OCI-LY7 (cell line): ENCODE data around the gene KCNQ1. TPM values are rescaled to one million over a fixed set of nuclear protein-coding genes. Genes with fewer than 3 reads are reported as not detected.

Experiments used
- BruUV-seq: library from RNA; stranded (reverse); fragments of 400-500 nt; replicated peaks from 2 replicates; lab custom pipeline; 2021; lab: Mats Ljungman, UMichigan
- CTCF ChIA-PET: fragments of 300-600 bp; sonication (Branson Sonifier 250); formaldehyde crosslinking; loops from one replicate; lab custom pipeline; 2022; ENCODE audit warnings: antibody characterized with exemption; ENCODE audit not compliant: unreplicated experiment; lab: Charles Lee
- POLR2A ChIA-PET: fragments of 300-600 bp; sonication (Branson Sonifier 250); formaldehyde crosslinking; loops from one replicate; lab custom pipeline; 2022; ENCODE audit warnings: antibody characterized with exemption; lab: Charles Lee
- DNase-seq: peaks from one replicate; pipeline ENCODE4 v3.0.0-alpha.2; 2015; ENCODE audit warnings: low spot score
- H2AFZ ChIP-seq: fragments of 200-600 bp; sonication (generic), shearing (Covaris generic); 2 replicates; pipeline ENCODE4 v1.6.1; 2014; ENCODE audit warnings: mild to moderate bottlenecking, antibody characterized with exemption, low read length, moderate library complexity
- H3K27ac ChIP-seq: fragments of 200-600 bp; sonication (generic); 2 replicates; pipeline ENCODE4 v1.5.1; 2014; ENCODE audit warnings: mixed run types, low read depth, mild to moderate bottlenecking, moderate library complexity, low read length, inconsistent platforms; ENCODE audit not compliant: poor library complexity, severe bottlenecking
- H3K36me3 ChIP-seq: fragments of 200-600 bp; sonication (generic); 2 replicates; pipeline ENCODE4 v1.6.1; 2014; ENCODE audit warnings: mild to moderate bottlenecking, antibody characterized with exemption, low read length, moderate library complexity, mixed read lengths; ENCODE audit not compliant: insufficient read depth
- H3K4me1 ChIP-seq: fragments of 200-600 bp; sonication (generic); 2 replicates; pipeline ENCODE4 v1.5.1; 2014; ENCODE audit warnings: mild to moderate bottlenecking, low read length; ENCODE audit not compliant: insufficient read depth, poor library complexity, severe bottlenecking
- H3K4me2 ChIP-seq: fragments of 200-600 bp; sonication (generic); 2 replicates; pipeline ENCODE4 v1.6.1; 2014; ENCODE audit warnings: mild to moderate bottlenecking, low read length
- H3K4me3 ChIP-seq: fragments of 200-600 bp; sonication (generic); 2 replicates; pipeline ENCODE4 v1.5.1; 2014; ENCODE audit warnings: mild to moderate bottlenecking, low read depth, low read length; ENCODE audit not compliant: poor library complexity, severe bottlenecking
- H3K79me2 ChIP-seq: fragments of 200-600 bp; sonication (generic); 2 replicates; pipeline ENCODE4 v1.6.1; 2016; ENCODE audit warnings: low read depth, mild to moderate bottlenecking, low read length, moderate library complexity, mixed read lengths; ENCODE audit not compliant: insufficient read depth
- H3K9me2 ChIP-seq: fragments of 200-600 bp; sonication (generic); 2 replicates; pipeline ENCODE4 v1.6.1; 2016; ENCODE audit warnings: mild to moderate bottlenecking, low read length, mixed read lengths; ENCODE audit not compliant: insufficient read depth
- H3K9me3 ChIP-seq: fragments of 200-600 bp; sonication (generic); 2 replicates; pipeline ENCODE4 v1.6.1; 2014; ENCODE audit warnings: mild to moderate bottlenecking, mixed run types, low read length, mixed read lengths
- H4K20me1 ChIP-seq: fragments of 200-600 bp; sonication (generic); 2 replicates; pipeline ENCODE4 v1.6.1; 2014; ENCODE audit warnings: mild to moderate bottlenecking, antibody characterized with exemption, low read length, moderate library complexity, mixed read lengths; ENCODE audit not compliant: insufficient read depth
- CTCF ChIP-seq: fragments of 200-600 bp; sonication (generic); conservative IDR thresholded peaks from 2 replicates; pipeline ENCODE4 v1.5.1; 2014; ENCODE audit warnings: mild to moderate bottlenecking, antibody characterized with exemption, low read length, moderate library complexity, mixed read lengths
- EZH2phosphoT487 ChIP-seq: fragments of 200-600 bp; sonication (generic); IDR thresholded peaks from 2 replicates; pipeline ENCODE4 v1.6.1; 2018; ENCODE audit warnings: low read depth, borderline replicate concordance, mild to moderate bottlenecking, mixed run types, antibody characterized with exemption, low read length, moderate library complexity, mixed read lengths
- intact Hi-C: fragments of 100-400 bp; cut with micrococcal nuclease; formaldehyde crosslinking; loops from one replicate; pipeline ENCODE4 v1.10.0; 2022; ENCODE audit not compliant: unreplicated experiment
- total RNA-seq, 2 experiments: library from RNA; depleted of rRNA in 1 of 2; stranded (reverse); fragments of >200 nt in 1 of 2; shearing (Covaris generic) in 1 of 2; gene quantifications; 2 replicates each; pipeline ENCODE4 v1.2.3, GENCODE V29; 2014 to 2022

KCNQ1 gene
- total RNA-seq, 2 experiments from 2014 or later = 0.22 to 1.3 TPM

- DNase-seq = no peak
- no peak overlapping the region for H3K27ac ChIP-seq
- H3K9me2 ChIP-seq = no peaks in the 10 kb centered on the region
- POLR2A ChIA-PET = no interaction called here
- H3K4me1 ChIP-seq = no peaks in the 10 kb centered on the region
- H3K36me3 ChIP-seq = no peaks in the 10 kb centered on the region
- H3K79me2 ChIP-seq = no peaks in the 10 kb centered on the region
- CTCF ChIA-PET = no interaction called here
- no peaks in the 10 kb centered on the region for H4K20me1 ChIP-seq
- no peaks in the 10 kb centered on the region for H3K9me3 ChIP-seq
- TF ChIP-seq CTCF = no peak
- TF ChIP-seq EZH2phosphoT487 = no peak
- H2AFZ ChIP-seq = no peak overlapping the region
- H3K4me2 ChIP-seq = no peak overlapping the region
- H3K4me3 ChIP-seq = no peak overlapping the region
- intact Hi-C loops = no loop called here
- no TSS peak for BruUV-seq
These were observed 130.0 kb downstream of the KCNQ1 start for GRCh38 chr11:2574553-2575535.

GRCh38 chr11:2575591-2576051, 130.8 kb downstream of the KCNQ1 start:
- no peak for DNase-seq
- CTCF ChIA-PET = no interaction called here

More at GRCh38 chr11:2575591-2576051, 130.8 kb downstream of the KCNQ1 start:
- Histone ChIP-seq H3K9me3 (no peaks in the 10 kb centered on the region), H3K4me1 (no peaks in the 10 kb centered on the region), H4K20me1 (no peaks in the 10 kb centered on the region), H3K36me3 (no peaks in the 10 kb centered on the region), H3K9me2 (no peaks in the 10 kb centered on the region), H3K4me3 (no peak overlapping the region), H2AFZ (no peak overlapping the region), H3K4me2 (no peak overlapping the region), H3K27ac (no peak overlapping the region), H3K79me2 (no peaks in the 10 kb centered on the region)
- BruUV-seq = no TSS peak
- TF ChIP-seq CTCF = no peak
- no peak for TF ChIP-seq EZH2phosphoT487
- intact Hi-C loops = no loop called here
- POLR2A ChIA-PET = no interaction called here
